PC-3 (cell line): Measurements from ENCODE around the gene BDH1. TPM values are rescaled to one million over a fixed set of nuclear protein-coding genes. Genes with fewer than 3 reads are reported as not detected.
"Not testable (repeated sequence)": the region's sequence is repeated elsewhere in the genome, so short reads cannot be mapped to it uniquely, and the experiment has no call there.

Experiments used
- ATAC-seq: fragments of 200-7000 bp; cut with Tn5 transposase; 2 replicates; pipeline ENCODE4 v1.9.1; 2020; ENCODE audit warnings: mild to moderate bottlenecking, moderate library complexity
- BruUV-seq: library from RNA; stranded (reverse); fragments of 400-500 nt; replicated peaks from 2 replicates; lab custom pipeline; 2021; lab: Mats Ljungman, UMichigan
- CTCF ChIA-PET: fragments of 300-600 bp; sonication (Branson Sonifier 250); formaldehyde crosslinking; loops from one replicate; lab custom pipeline; 2022; ENCODE audit warnings: antibody characterized with exemption; lab: Charles Lee
- POLR2A ChIA-PET: fragments of 300-600 bp; sonication (Branson Sonifier 250); formaldehyde crosslinking; loops from one replicate; lab custom pipeline; 2022; ENCODE audit warnings: antibody characterized with exemption; ENCODE audit not compliant: unreplicated experiment; lab: Charles Lee
- DNase-seq: peaks from one replicate; pipeline ENCODE4 v3.0.0-alpha.2; 2015
- H2AFZ ChIP-seq: fragments of 300-600 bp; sonication (generic); 2 replicates; pipeline ENCODE4 v1.6.0; 2016; ENCODE audit warnings: antibody characterized with exemption, low read length
- H3F3A ChIP-seq: fragments of 300-600 bp; sonication (generic); one replicate; pipeline ENCODE4 v1.6.0; 2017; ENCODE audit warnings: antibody characterized with exemption, low read length, control low read depth, mild to moderate bottlenecking; ENCODE audit not compliant: unreplicated experiment
- H3K27ac ChIP-seq: fragments of 300-600 bp; sonication (generic); 2 replicates; pipeline ENCODE4 v1.5.1; 2016; ENCODE audit warnings: mild to moderate bottlenecking, low read length
- H3K27me3 ChIP-seq: fragments of 300-600 bp; sonication (generic); 2 replicates; pipeline ENCODE4 v1.6.1; 2016; ENCODE audit warnings: low read length, mixed read lengths
- H3K36me3 ChIP-seq: fragments of 300-600 bp; sonication (generic); 2 replicates; pipeline ENCODE4 v1.6.1; 2016; ENCODE audit warnings: low read depth, mixed run types, low read length, mixed read lengths
- H3K4me1 ChIP-seq: fragments of 300-600 bp; sonication (generic); 2 replicates; pipeline ENCODE4 v1.5.1; 2016; ENCODE audit warnings: low read length; ENCODE audit not compliant: insufficient read depth
- H3K4me2 ChIP-seq: fragments of 300-600 bp; sonication (generic); 2 replicates; pipeline ENCODE4 v1.6.0; 2016; ENCODE audit warnings: low read length
- H3K4me3 ChIP-seq: fragments of 300-600 bp; sonication (generic); 2 replicates; pipeline ENCODE4 v1.5.1; 2016; ENCODE audit warnings: mild to moderate bottlenecking, low read length, mixed read lengths
- H3K79me2 ChIP-seq: fragments of 300-600 bp; sonication (generic); 2 replicates; pipeline ENCODE4 v1.6.1; 2017; ENCODE audit warnings: low read length, mixed read lengths
- H3K9ac ChIP-seq: fragments of 300-600 bp; sonication (generic); 2 replicates; pipeline ENCODE4 v1.6.0; 2016; ENCODE audit warnings: mild to moderate bottlenecking, low read length
- H3K9me2 ChIP-seq: fragments of 300-600 bp; sonication (generic); replicated peaks from 2 replicates; pipeline ENCODE4 v1.6.1; 2016; ENCODE audit warnings: mixed run types, low read length, mixed read lengths
- H3K9me3 ChIP-seq: fragments of 300-600 bp; sonication (generic); 2 replicates; pipeline ENCODE4 v1.6.1; 2016; ENCODE audit warnings: low read length, mixed read lengths
- H4K20me1 ChIP-seq: fragments of 300-600 bp; sonication (generic); 2 replicates; pipeline ENCODE4 v1.6.1; 2016; ENCODE audit warnings: low read length, mixed read lengths
- CTCF ChIP-seq: fragments of 300-600 bp; sonication (generic); conservative IDR thresholded peaks from 2 replicates; pipeline ENCODE4 v1.5.1; 2017; ENCODE audit warnings: antibody characterized with exemption, low read depth, mild to moderate bottlenecking, low read length
- EZH2 ChIP-seq: fragments of 300-600 bp; sonication (generic); IDR thresholded peaks from one replicate; pipeline ENCODE4 v1.6.1; 2017; ENCODE audit warnings: antibody characterized with exemption, mild to moderate bottlenecking, low read length; ENCODE audit not compliant: unreplicated experiment
- EZH2phosphoT487 ChIP-seq: fragments of 300-600 bp; sonication (generic); IDR thresholded peaks from 2 replicates; pipeline ENCODE4 v1.6.1; 2018; ENCODE audit warnings: mild to moderate bottlenecking, antibody characterized with exemption, low read length, borderline replicate concordance
- intact Hi-C: fragments of 100-400 bp; cut with micrococcal nuclease; formaldehyde crosslinking; loops from 2 replicates; pipeline ENCODE4 v1.9.0; 2023
- total RNA-seq: library from RNA; depleted of rRNA; stranded (reverse); fragments of >200 nt; gene quantifications from 2 replicates; pipeline ENCODE4 v1.2.3, GENCODE V29; 2014

BDH1 gene
- total RNA-seq, 1 experiment from 2014 or later: 10.6 TPM

- Histone ChIP-seq H2AFZ (no peak overlapping the region), H4K20me1 (no peaks in the 10 kb centered on the region), H3K9ac (no peak overlapping the region), H3K27ac (no peak overlapping the region), H3F3A (no peaks in the 10 kb centered on the region), H3K79me2 (no peaks in the 10 kb centered on the region), H3K27me3 (no peaks in the 10 kb centered on the region), H3K9me3 (no peaks in the 10 kb centered on the region), H3K9me2 (no peaks in the 10 kb centered on the region), H3K4me1 (no peaks in the 10 kb centered on the region), H3K4me3 (no peak overlapping the region), H3K36me3 (no peaks in the 10 kb centered on the region), H3K4me2 (no peak overlapping the region)
- intact Hi-C loops: no loop called here
- POLR2A ChIA-PET: no interaction called here
- peak; percentile 48 for ATAC-seq
- BruUV-seq: no TSS peak
- TF ChIP-seq EZH2: no peak
- TF ChIP-seq EZH2phosphoT487: no peak
- no peak for TF ChIP-seq CTCF
- CTCF ChIA-PET: no interaction called here
- DNase-seq: peak; percentile 9
These were observed 34.7 kb upstream of the BDH1 start for GRCh38 chr3:197590313-197590962.

GRCh38 chr3:197589545-197589944 is 33.8 kb upstream of the BDH1 start:
- H3K36me3 ChIP-seq: no peaks in the 10 kb centered on the region
- no peak overlapping the region for H3K4me3 ChIP-seq
- BruUV-seq: no TSS peak
- no peak overlapping the region for H3K4me2 ChIP-seq
- DNase-seq (no peak), ATAC-seq (no peak)
- H3K79me2 ChIP-seq: no peaks in the 10 kb centered on the region
- intact Hi-C loops: no loop called here
- ChIA-PET POLR2A (no interaction called here), CTCF (no interaction called here)
- H3K4me1 ChIP-seq: no peaks in the 10 kb centered on the region
- H4K20me1 ChIP-seq: no peaks in the 10 kb centered on the region
- no peaks in the 10 kb centered on the region for H3K9me2 ChIP-seq
- no peak overlapping the region for H2AFZ ChIP-seq
- H3K27me3 ChIP-seq: no peaks in the 10 kb centered on the region
- TF ChIP-seq EZH2 (no peak), EZH2phosphoT487 (no peak), CTCF (no peak)
- no peaks in the 10 kb centered on the region for H3F3A ChIP-seq
- H3K9me3 ChIP-seq: no peaks in the 10 kb centered on the region
- H3K27ac ChIP-seq: no peak overlapping the region
- H3K9ac ChIP-seq: no peak overlapping the region

GRCh38 chr3:197586768-197587167 is 31.0 kb upstream of the BDH1 start:
- ATAC-seq, H3K4me3 ChIP-seq, H3K4me1 ChIP-seq, DNase-seq, H3K27ac ChIP-seq, H3K9ac ChIP-seq, H3K9me3 ChIP-seq, intact Hi-C loops, POLR2A ChIA-PET, H3K36me3 ChIP-seq, H3K9me2 ChIP-seq, H4K20me1 ChIP-seq, H3K79me2 ChIP-seq, H2AFZ ChIP-seq, BruUV-seq, H3K4me2 ChIP-seq, H3F3A ChIP-seq, H3K27me3 ChIP-seq: not testable (repeated sequence)
- CTCF ChIA-PET: interaction anchor here (0.6 kb wide), 1 partner anchor 13 kb away, joined by 3 read pairs; no protein-coding TSS in a partner anchor
